ENCODE data around the gene DLX5. TPM values are rescaled to one million over a fixed set of nuclear protein-coding genes. Genes with fewer than 3 reads are reported as not detected.

DLX5 gene
- total RNA-seq, 1 experiment from 2014 or later = not detected

DNA sequence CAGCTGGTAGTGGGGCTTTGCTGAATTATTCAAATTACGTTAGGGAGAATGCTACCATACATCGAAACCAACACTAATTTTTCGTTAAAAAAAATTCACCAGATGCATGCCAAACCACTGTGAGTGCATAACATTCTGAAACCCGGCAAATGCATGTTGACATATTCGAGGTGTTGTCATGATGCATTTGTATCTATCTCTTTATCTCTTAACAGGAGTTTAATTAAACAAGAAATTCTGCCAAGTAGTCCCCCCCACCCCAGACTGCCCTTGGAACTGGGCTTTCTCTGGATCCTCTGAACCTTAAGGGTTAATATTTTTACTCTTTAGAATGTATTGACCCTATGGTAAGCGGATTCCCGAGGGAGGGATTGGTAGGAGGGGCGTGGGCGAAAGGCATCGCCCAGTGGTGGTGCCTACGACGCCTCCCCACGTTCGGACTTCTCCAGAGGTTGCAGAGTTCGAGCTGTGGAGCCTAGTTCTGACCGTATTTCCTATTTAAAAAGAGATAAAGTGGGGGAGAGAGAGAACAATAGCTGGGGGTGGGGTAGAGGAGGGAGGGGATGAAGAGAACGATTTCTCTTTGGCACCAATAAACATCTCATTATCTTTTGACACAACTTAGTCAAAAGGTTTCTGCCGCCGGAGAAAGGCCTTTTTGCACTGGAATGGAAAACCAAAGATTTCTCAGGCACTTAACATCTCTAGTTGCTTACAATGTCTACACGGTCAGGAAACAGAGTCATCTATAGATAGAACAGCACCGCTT lies 12.1 kb downstream of the DLX5 start:
- no peaks in the 10 kb centered on the region for H3F3A ChIP-seq (ENCODE audit: insufficient read depth, low read depth)
- POLR2A ChIA-PET (ENCODE audit: unreplicated experiment) = no interaction called here
- no TSS peak for BruUV-seq (replicated peaks)
- no peaks in the 10 kb centered on the region for H3K9me3 ChIP-seq (ENCODE audit: insufficient read depth, low read depth)
- H3K4me1 ChIP-seq (replicated peaks; ENCODE audit: insufficient read depth) = no peaks in the 10 kb centered on the region
- H3K9me2 ChIP-seq (ENCODE audit: insufficient read depth) = no peaks in the 10 kb centered on the region
- H3K27ac ChIP-seq = no peak overlapping the region
- H2AFZ ChIP-seq = no peak overlapping the region
- no peaks in the 10 kb centered on the region for H3K36me3 ChIP-seq (ENCODE audit: low read depth)
- H4K20me1 ChIP-seq (ENCODE audit: insufficient read depth) = no peaks in the 10 kb centered on the region
- H3K4me3 ChIP-seq = no peak overlapping the region
- H3K4me2 ChIP-seq = no peak overlapping the region
- TF ChIP-seq, protein P1, sequence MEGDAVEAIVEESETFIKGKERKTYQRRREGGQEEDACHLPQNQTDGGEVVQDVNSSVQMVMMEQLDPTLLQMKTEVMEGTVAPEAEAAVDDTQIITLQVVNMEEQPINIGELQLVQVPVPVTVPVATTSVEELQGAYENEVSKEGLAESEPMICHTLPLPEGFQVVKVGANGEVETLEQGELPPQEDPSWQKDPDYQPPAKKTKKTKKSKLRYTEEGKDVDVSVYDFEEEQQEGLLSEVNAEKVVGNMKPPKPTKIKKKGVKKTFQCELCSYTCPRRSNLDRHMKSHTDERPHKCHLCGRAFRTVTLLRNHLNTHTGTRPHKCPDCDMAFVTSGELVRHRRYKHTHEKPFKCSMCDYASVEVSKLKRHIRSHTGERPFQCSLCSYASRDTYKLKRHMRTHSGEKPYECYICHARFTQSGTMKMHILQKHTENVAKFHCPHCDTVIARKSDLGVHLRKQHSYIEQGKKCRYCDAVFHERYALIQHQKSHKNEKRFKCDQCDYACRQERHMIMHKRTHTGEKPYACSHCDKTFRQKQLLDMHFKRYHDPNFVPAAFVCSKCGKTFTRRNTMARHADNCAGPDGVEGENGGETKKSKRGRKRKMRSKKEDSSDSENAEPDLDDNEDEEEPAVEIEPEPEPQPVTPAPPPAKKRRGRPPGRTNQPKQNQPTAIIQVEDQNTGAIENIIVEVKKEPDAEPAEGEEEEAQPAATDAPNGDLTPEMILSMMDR (conservative IDR thresholded peaks at IDR 0.05) = no peak
- no peak for TF ChIP-seq EZH2 (IDR thresholded peaks at IDR 0.05; ENCODE audit: low read depth)
- CTCF ChIA-PET = no interaction called here
- H3K27me3 ChIP-seq (ENCODE audit: insufficient read depth, low read depth) = peaks cover 64% of the 10 kb centered on the region
- intact Hi-C loops (cut with micrococcal nuclease; ENCODE audit: unreplicated experiment) = no loop called here
- H3K79me2 ChIP-seq (ENCODE audit: low read depth) = no peaks in the 10 kb centered on the region
- DNase-seq = no peak

DNA sequence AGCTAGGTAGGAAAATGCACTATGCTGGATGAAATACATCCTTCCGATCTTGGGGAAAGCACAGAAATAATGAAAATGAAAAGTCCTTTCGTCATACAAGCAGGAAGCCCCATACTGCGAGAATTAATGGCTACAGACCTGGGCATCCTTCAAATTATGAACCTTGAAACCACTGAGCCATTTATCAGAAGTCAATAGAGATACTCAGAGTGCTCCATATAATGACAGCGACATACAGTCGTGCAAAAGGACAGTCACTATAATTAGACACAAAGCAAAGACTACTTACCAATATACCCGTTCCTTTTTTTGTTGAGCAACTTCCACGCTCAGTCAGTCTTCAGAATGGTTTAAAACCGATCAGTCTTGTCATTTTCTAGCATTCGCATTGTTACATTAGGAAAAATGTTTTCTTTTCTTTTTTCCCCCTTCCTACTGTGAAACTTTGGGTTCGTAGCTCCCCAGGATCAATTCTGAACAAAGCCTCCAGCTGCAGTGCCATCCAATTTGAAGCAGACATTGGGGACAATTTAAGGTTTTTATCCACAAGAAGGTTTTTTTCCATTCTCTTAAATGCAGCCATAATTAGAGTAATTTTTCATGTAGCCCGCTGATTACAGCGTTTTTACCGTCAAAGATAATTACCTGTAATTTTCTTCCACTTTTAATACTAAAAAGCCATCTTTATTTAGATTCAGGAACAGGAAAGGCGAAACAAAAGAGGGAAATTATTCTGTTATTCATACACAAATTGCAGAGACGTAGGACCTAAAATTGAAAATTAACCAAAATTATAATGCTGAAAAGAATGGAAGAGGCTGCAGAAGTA lies 12.9 kb downstream of the DLX5 start:
- Histone ChIP-seq H2AFZ (no peak overlapping the region), H3K4me2 (no peak overlapping the region), H3K9me3 (ENCODE audit: insufficient read depth, low read depth) (no peaks in the 10 kb centered on the region), H3K79me2 (ENCODE audit: low read depth) (no peaks in the 10 kb centered on the region), H4K20me1 (ENCODE audit: insufficient read depth) (no peaks in the 10 kb centered on the region), H3K4me3 (no peak overlapping the region), H3K4me1 (replicated peaks; ENCODE audit: insufficient read depth) (no peaks in the 10 kb centered on the region), H3K27ac (no peak overlapping the region), H3F3A (ENCODE audit: insufficient read depth, low read depth) (no peaks in the 10 kb centered on the region), H3K36me3 (ENCODE audit: low read depth) (no peaks in the 10 kb centered on the region), H3K27me3 (ENCODE audit: insufficient read depth, low read depth) (peaks cover 58% of the 10 kb centered on the region), H3K9me2 (ENCODE audit: insufficient read depth) (no peaks in the 10 kb centered on the region)
- ChIA-PET CTCF (no interaction called here), POLR2A (ENCODE audit: unreplicated experiment) (no interaction called here)
- DNase-seq = no peak
- intact Hi-C loops (cut with micrococcal nuclease; ENCODE audit: unreplicated experiment) = no loop called here
- TF ChIP-seq, protein P1 (conservative IDR thresholded peaks at IDR 0.05) = no peak
- TF ChIP-seq EZH2 (IDR thresholded peaks at IDR 0.05; ENCODE audit: low read depth) = no peak
- BruUV-seq (replicated peaks) = no TSS peak

DNA sequence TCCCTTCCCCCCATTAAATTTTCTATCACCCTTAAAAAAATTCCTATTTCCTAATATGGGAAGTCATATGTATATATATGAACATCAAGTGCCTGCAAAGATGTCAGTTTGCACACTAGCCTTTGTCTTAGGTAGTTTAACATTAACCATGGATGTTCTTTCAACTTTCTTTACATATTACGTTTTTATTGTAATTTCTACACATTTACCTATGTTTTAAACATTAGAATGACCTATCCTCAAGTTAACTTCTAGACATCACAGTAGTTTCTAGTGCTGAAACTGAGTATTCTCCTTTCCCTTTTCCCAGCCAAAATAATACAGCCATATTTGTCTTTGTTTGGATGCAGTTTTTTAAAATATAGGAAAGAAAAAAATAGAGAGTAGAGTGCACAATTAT lies 13.5 kb downstream of the DLX5 start:
- TF ChIP-seq, protein P1 (conservative IDR thresholded peaks at IDR 0.05) = no peak
- TF ChIP-seq EZH2 (IDR thresholded peaks at IDR 0.05; ENCODE audit: low read depth) = no peak
- Histone ChIP-seq H3F3A (ENCODE audit: insufficient read depth, low read depth) (no peaks in the 10 kb centered on the region), H3K27ac (no peak overlapping the region), H3K27me3 (ENCODE audit: insufficient read depth, low read depth) (peaks cover 52% of the 10 kb centered on the region), H3K4me3 (no peak overlapping the region), H4K20me1 (ENCODE audit: insufficient read depth) (no peaks in the 10 kb centered on the region), H3K9me3 (ENCODE audit: insufficient read depth, low read depth) (no peaks in the 10 kb centered on the region), H2AFZ (no peak overlapping the region), H3K36me3 (ENCODE audit: low read depth) (no peaks in the 10 kb centered on the region), H3K4me1 (replicated peaks; ENCODE audit: insufficient read depth) (no peaks in the 10 kb centered on the region), H3K4me2 (no peak overlapping the region), H3K9me2 (ENCODE audit: insufficient read depth) (no peaks in the 10 kb centered on the region), H3K79me2 (ENCODE audit: low read depth) (no peaks in the 10 kb centered on the region)
- ChIA-PET CTCF (no interaction called here), POLR2A (ENCODE audit: unreplicated experiment) (no interaction called here)
- BruUV-seq (replicated peaks) = no TSS peak
- intact Hi-C loops (cut with micrococcal nuclease; ENCODE audit: unreplicated experiment) = no loop called here
- DNase-seq = no peak
